Mesenchymal stem cell (in vitro differentiated cells and primary cell): ENCODE measurements around the gene OR4F15. TPM values are rescaled to one million over a fixed set of nuclear protein-coding genes. Genes with fewer than 3 reads are reported as not detected.

Source experiments
- small RNA-seq: library from polyadenylated mRNA; stranded (forward); fragments of <200 nt; extraction: miRNeasy Mini kit (QIAGEN cat#:217004); gene quantifications from one replicate; pipeline ENCODE3, GENCODE V24; 2013; ENCODE audit warnings: low read depth

The OR4F15 gene

Small RNA genes within 50 kb of the gene (small RNA-seq; reads per million reads assigned to genes)
- gene RN7SL209P, result not detected
